Activated naive CD8-positive, alpha-beta T cell treated with anti-CD3 and anti-CD28 coated beads, Interleukin-2, amount 50 U/mL, for 24 hours (primary cell): ENCODE data around the gene MEGF9.

Experiments used
- ATAC-seq: fragments of 150-1000 bp; cut with Tn5 transposase; one replicate; pipeline ENCODE4 v1.10.0; 2021
- DNase-seq: peaks from one replicate; pipeline ENCODE4 v3.0.0; 2021
- H3K27ac Mint-ChIP-seq: one replicate; pipeline ENCODE4 v1.8.0; 2021; ENCODE audit warnings: mild to moderate bottlenecking, mixed read lengths
- H3K27me3 Mint-ChIP-seq: one replicate; pipeline ENCODE4 v1.8.0; 2021; ENCODE audit warnings: mixed read lengths
- H3K36me3 Mint-ChIP-seq: one replicate; pipeline ENCODE4 v1.8.0; 2021; ENCODE audit warnings: low read depth, mixed read lengths
- H3K4me1 Mint-ChIP-seq: one replicate; pipeline ENCODE4 v1.8.0; 2021; ENCODE audit warnings: mixed read lengths
- H3K4me3 Mint-ChIP-seq: one replicate; pipeline ENCODE4 v1.8.0; 2021; ENCODE audit warnings: mild to moderate bottlenecking, moderate library complexity, mixed read lengths
- H3K9me3 Mint-ChIP-seq: one replicate; pipeline ENCODE4 v1.8.0; 2021; ENCODE audit warnings: mixed read lengths

The MEGF9 gene

DNA sequence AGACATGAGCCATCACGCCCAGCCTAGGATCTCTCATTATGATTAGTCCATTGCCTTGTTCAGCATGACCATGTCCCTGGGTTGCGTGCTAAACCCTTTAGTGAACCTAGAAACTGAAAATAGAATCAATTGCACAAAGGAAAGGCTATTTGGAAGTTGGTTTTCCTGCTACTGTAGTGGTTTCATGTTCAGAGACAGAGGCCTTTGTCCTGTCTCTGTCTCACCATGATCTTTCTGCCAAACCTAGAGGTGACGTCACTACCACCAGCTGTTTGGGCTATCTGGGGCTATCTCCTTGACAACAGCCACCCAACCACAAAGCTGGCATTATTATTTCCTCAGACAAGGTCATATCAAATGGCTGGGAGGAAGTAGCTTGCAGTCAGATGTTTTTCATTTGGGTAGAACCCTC is 130.3 kb downstream of the MEGF9 start:
- Mint-ChIP-seq H3K9me3 (peaks cover 4% of the 10 kb centered on the region), H3K27me3 (no peaks in the 10 kb centered on the region), H3K27ac (no peak overlapping the region), H3K4me1 (peaks cover 39% of the 10 kb centered on the region), H3K4me3 (no peak overlapping the region), H3K36me3 (peaks cover 1% of the 10 kb centered on the region)
- ATAC-seq (peak; percentile 21), DNase-seq (peak; percentile 39)

DNA sequence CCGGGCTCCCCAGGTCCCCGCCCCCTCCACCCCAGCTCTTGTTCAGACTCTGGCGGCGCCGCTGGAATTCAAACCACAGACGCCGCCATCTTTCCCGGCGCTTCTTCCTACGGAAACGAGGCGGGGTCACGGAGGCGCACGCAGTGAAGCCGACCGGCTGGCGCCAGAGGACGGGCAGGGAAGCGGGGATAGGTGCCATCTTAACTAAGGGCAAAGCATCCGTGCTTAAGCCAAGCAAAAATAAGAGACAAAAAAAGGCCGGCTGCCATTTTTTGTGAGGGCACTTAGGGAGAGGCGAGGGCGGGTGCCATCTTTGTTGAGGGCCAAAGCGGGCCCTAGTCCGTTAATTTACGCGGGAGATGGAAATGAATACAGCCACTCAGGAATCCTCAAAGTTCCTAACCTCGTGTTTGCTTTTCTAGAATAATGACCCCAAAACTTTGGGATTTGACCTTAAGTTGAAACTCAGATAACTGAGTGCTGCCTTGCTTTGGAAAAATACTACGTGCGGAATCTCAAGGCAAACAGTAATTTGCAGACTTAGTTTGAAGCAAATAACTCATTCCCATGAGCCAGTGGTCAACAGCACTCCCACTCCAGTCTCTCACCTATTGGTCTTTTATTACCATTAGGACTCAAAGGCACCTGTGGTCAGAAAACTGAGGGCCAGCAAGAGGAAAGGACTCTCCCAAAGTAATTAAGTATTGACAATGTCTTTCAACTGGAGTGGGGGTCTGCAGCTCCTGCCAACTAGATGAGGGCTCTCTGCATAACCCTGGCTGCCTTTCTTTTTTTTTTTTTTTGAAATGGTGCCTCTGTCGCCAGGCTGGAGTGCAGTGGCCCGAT is 134.0 kb downstream of the MEGF9 start, which contains the start of gene CDK5RAP2:
CDK5RAP2 (minus strand) TSS at position 117 of the 846 bp plus-strand sequence. CDS start 189 bp downstream, outside the sequence.
- peaks cover 4% of the 10 kb centered on the region for H3K9me3 Mint-ChIP-seq
- H3K4me1 Mint-ChIP-seq: peaks cover 59% of the 10 kb centered on the region
- H3K27ac Mint-ChIP-seq: peak within 1 kb of the TSS; percentile 92
- H3K27me3 Mint-ChIP-seq: no peaks in the 10 kb centered on the region
- H3K36me3 Mint-ChIP-seq: peaks cover 14% of the 10 kb centered on the region
- DNase-seq: peak; percentile 90
- ATAC-seq: peak; percentile 97
- H3K4me3 Mint-ChIP-seq: peak within 1 kb of the TSS; percentile 98

DNA sequence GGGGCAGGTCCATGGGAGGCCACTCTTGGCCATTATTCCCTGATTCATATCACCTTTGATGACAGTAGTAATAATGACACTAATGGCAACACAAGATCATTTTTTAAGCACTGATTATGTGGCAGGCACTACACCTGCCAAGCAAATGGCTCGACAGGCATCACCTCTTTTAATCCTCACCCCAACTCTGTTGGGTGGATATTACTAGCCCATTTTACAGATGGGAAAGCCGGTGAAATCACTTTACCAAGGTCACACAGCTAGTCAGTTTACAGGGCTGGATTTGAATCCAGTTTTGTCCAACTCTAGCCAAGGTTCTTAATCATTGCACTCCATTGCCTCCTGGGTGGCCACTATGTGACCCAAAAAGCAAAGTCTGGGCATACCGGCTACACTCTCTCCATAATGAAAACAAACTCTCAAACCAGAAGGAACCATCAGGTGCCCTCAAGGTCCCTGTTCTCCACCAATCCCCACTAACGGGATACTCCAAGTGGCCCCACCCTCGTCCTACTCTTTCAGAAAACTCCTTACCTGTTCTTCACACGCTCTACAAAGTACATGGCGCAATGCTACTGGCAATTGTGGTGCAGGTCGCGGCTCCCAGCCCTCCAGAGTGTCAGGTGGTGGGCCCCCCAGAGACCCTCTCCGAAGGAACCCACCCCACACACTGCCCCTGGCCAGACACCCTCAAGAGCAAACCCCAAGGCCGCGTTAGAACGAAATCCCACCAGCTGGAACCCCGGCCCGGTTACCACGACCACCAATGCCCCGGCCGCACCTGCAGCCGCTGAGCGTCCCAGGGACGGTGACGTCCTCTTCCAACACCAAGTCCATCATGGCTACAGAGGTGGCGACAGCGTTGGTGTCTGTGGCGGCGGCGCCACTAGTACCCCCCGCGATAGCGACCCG is 134.9 kb downstream of the MEGF9 start:
- peak; percentile 50 for ATAC-seq
- H3K4me3 Mint-ChIP-seq: peak overlapping the region; percentile 98
- H3K4me1 Mint-ChIP-seq: peaks cover 57% of the 10 kb centered on the region

DNA sequence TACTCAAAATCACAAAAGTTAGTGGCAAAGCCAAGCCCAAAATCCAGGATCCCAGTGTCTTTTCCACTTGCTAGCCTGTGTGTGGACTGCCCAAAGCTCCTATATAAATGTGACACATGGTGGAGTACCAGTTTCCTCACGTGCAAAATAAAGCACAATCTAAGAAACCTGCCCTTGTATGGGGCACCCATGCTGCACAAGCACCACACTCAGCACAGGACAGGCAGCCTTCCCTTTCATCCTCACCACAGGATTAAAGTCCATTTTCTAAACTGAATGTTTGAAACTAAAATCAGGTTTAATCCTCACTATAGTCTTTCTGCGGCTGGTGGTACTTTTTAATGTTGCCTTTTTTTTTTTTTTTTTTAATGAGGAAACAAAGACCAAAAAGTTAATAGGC is 139.8 kb downstream of the MEGF9 start:
- Mint-ChIP-seq H3K36me3 (peaks cover 23% of the 10 kb centered on the region), H3K9me3 (no peaks in the 10 kb centered on the region), H3K27me3 (no peaks in the 10 kb centered on the region), H3K27ac (no peak overlapping the region), H3K4me3 (no peak overlapping the region), H3K4me1 (peaks cover 30% of the 10 kb centered on the region)
- no peak for DNase-seq
- ATAC-seq: no peak

More for the DNA sequence above, 134.9 kb downstream of the MEGF9 start:
- Mint-ChIP-seq H3K27ac (peak overlapping the region; percentile 92), H3K9me3 (peaks cover 4% of the 10 kb centered on the region), H3K36me3 (peaks cover 15% of the 10 kb centered on the region), H3K27me3 (no peaks in the 10 kb centered on the region)
- no peak for DNase-seq

DNA sequence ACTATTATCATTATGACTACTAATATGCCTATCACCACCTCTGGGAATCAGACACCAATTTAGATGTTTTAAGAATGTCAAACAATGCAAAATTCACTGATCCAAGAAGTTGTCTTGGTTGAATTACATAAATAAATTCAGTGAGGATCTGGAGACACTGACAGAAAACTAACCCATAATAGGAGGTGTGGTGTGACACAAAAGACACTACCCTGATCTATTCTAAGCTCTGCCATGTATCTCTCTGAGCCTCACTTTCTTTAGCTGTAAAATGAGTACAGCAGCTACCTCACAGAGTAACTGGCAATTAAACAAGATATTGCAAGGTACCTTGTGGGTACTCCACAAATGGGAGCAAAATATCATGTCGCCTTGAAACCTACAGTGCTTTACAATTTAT is 141.8 kb downstream of the MEGF9 start:
- peaks cover 39% of the 10 kb centered on the region for H3K36me3 Mint-ChIP-seq
- no peaks in the 10 kb centered on the region for H3K27me3 Mint-ChIP-seq
- H3K9me3 Mint-ChIP-seq: no peaks in the 10 kb centered on the region
- no peak for DNase-seq
- ATAC-seq: no peak
- no peak overlapping the region for H3K4me3 Mint-ChIP-seq
- no peak overlapping the region for H3K27ac Mint-ChIP-seq
- peaks cover 13% of the 10 kb centered on the region for H3K4me1 Mint-ChIP-seq

DNA sequence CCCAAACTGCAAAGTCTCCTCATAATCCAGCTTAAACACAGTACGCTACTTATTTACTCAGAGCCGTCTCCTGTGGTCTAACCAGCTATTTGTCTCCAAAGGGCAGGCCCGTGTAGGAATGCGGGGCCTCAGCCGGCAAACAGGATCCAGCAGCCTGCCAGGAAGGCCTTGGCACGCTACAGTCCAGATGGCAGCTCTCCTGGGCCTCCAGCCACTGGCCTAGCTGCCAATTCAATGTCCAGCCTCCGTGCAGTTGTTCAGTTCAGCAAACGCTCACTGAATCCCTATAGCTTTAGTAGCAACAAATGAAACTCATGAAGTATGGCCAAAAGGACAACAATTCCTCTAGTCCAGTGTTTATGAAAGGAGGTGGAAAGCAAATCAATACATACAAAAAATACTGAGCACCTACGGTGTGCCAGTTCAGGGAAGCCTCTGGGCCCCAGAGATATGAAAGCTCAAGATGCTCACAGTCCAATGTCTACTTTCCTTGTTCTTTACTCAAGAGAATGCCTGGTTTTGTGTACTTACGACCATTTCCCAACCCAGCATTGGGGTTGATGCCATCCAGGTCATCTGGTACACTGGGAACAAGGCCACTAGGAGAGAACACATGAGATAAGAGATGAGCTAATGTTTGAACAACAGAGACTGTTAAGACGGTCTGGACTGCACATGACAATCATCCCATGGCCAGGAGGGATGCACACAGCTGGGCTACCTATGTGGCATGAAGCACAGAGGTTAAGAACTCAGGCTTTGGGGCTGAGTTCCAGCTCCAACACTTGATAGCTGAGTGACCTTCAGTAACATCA is 142.6 kb downstream of the MEGF9 start:
- Mint-ChIP-seq H3K36me3 (peaks cover 37% of the 10 kb centered on the region), H3K4me3 (no peak overlapping the region), H3K27ac (no peak overlapping the region), H3K4me1 (peaks cover 12% of the 10 kb centered on the region), H3K9me3 (no peaks in the 10 kb centered on the region), H3K27me3 (no peaks in the 10 kb centered on the region)
- DNase-seq: no peak
- ATAC-seq: no peak

DNA sequence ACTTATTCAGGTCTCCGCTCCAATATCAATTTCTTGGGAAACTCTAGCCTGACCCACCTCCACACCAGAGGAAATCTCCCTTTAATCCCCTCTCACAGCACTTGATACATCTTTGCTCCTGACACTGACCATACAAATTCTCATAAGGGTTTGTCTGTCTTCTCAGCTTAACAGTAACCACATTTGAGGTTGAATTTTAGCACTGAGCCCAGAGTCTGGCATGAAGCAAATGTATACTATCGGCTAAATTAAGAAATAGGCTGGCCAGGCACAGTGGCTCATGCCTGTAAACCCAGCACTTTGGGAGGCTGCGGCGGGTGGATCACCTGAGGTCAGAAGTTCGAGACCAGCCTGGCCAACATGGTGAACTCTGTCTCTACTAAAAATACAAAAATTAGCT is 144.0 kb downstream of the MEGF9 start:
- DNase-seq (no peak), ATAC-seq (no peak)
- Mint-ChIP-seq H3K4me1 (peaks cover 11% of the 10 kb centered on the region), H3K9me3 (no peaks in the 10 kb centered on the region), H3K36me3 (peaks cover 29% of the 10 kb centered on the region), H3K4me3 (no peak overlapping the region), H3K27ac (no peak overlapping the region), H3K27me3 (no peaks in the 10 kb centered on the region)

DNA sequence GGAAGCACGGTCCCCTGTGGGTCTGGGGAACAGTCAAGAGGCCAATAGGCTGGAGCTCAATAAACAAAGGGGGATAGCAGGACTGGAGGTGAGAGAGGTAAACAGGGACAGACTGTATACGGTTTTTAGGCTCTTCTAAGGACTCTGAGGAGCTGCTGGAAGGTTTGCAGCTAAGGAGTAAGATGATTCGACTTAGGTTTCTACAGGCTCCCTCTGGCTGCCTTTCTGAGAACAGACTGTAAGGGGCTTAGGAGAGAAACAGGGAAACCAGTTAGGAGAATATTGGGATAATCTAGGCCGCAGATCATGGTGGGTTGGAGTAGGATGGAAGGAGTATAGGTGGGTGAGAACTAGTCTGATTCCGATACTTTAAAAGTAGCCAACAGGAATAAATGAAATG is 144.7 kb downstream of the MEGF9 start:
- H3K4me1 Mint-ChIP-seq: peaks cover 10% of the 10 kb centered on the region
- H3K27ac Mint-ChIP-seq: no peak overlapping the region
- no peak overlapping the region for H3K4me3 Mint-ChIP-seq
- ATAC-seq: no peak
- DNase-seq: no peak
- peaks cover 30% of the 10 kb centered on the region for H3K36me3 Mint-ChIP-seq
- H3K27me3 Mint-ChIP-seq: no peaks in the 10 kb centered on the region
- no peaks in the 10 kb centered on the region for H3K9me3 Mint-ChIP-seq

DNA sequence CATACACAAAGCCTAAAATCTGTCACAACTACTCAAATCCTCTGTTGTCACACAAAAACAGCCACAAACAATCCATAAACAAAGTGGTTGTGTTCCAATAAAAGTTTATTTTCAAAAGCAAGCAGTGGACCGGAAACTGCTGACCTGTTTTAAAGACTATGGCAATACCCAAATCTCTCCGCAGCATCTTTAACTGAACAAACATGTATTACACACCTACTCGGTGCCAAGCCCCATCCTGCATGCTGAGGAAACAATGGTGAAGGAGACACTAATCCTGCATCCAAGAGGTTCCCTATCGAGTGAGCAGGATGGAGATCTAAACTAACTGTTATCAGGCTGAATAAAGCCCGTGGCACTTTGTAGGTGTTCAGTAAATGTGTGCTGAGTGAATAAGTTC is 145.5 kb downstream of the MEGF9 start:
- DNase-seq: no peak
- Mint-ChIP-seq H3K27me3 (no peaks in the 10 kb centered on the region), H3K36me3 (peaks cover 32% of the 10 kb centered on the region), H3K27ac (no peak overlapping the region), H3K4me3 (no peak overlapping the region), H3K4me1 (peaks cover 6% of the 10 kb centered on the region), H3K9me3 (no peaks in the 10 kb centered on the region)
- no peak for ATAC-seq

DNA sequence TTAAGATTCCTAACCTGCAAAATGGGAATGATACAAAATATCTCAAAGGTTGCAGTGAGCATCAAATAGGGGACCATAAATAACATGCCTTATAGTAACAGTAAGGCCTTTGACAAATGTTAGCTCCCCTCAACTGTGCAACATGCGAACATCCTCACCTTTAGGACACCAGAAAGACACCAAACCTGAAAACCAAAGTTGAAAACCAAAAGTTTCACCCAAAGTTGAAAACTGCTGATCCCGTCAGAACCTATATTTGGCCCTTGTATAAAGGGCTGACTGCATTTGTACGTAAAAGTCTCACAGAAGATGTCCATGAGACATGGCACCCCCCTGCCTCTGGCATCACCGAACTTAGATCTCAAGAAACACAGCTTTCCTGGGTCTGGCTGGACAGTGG is 146.4 kb downstream of the MEGF9 start:
- Mint-ChIP-seq H3K4me1 (peaks cover 6% of the 10 kb centered on the region), H3K4me3 (no peak overlapping the region), H3K36me3 (peaks cover 37% of the 10 kb centered on the region), H3K27me3 (no peaks in the 10 kb centered on the region), H3K9me3 (no peaks in the 10 kb centered on the region), H3K27ac (no peak overlapping the region)
- DNase-seq (no peak), ATAC-seq (no peak)

DNA sequence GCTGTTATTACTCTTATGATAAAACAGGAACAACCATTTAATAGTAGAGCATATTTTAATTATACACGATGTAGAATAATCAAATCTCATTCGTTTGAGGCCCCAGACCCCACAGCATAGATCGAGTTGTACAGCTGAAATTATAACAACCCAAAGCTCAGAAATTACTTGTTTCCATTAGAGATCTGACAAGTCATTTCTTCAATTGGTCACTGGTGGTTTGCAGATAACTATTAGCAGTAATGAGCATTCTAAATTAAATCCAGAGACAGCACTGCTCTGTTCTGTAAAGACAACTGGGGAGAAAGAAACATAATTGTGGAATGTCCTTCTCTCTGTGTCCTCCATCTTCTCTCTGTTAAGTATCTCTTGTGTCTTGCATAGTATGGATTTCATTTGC is 147.2 kb downstream of the MEGF9 start:
- no peak for ATAC-seq
- peaks cover 45% of the 10 kb centered on the region for H3K36me3 Mint-ChIP-seq

DNA sequence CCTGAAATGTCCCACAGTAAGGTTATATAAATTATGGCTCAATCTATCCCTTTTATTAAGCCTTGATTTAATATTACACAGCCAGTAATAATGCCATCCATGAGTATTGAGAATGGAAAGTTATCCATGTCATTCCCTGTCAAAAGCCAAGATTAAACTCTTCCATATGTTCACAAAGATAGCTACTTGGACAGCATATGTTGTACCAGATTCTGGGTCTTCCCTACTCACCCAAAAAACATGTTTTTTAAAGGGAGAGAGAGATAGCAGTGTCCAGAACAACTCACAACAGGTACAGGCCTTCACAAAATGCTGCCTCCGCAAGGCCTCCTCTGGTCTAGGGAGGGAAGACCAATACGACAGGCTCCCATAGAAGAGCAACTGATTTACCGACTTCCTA is 149.7 kb downstream of the MEGF9 start:
- Mint-ChIP-seq H3K9me3 (no peaks in the 10 kb centered on the region), H3K27me3 (no peaks in the 10 kb centered on the region), H3K27ac (no peak overlapping the region), H3K4me1 (peaks cover 6% of the 10 kb centered on the region), H3K36me3 (peaks cover 48% of the 10 kb centered on the region), H3K4me3 (no peak overlapping the region)
- DNase-seq (no peak), ATAC-seq (no peak)

More for the DNA sequence above, 147.2 kb downstream of the MEGF9 start:
- Mint-ChIP-seq H3K27ac (no peak overlapping the region), H3K4me1 (peaks cover 6% of the 10 kb centered on the region), H3K27me3 (no peaks in the 10 kb centered on the region), H3K4me3 (no peak overlapping the region), H3K9me3 (no peaks in the 10 kb centered on the region)
- DNase-seq: no peak

DNA sequence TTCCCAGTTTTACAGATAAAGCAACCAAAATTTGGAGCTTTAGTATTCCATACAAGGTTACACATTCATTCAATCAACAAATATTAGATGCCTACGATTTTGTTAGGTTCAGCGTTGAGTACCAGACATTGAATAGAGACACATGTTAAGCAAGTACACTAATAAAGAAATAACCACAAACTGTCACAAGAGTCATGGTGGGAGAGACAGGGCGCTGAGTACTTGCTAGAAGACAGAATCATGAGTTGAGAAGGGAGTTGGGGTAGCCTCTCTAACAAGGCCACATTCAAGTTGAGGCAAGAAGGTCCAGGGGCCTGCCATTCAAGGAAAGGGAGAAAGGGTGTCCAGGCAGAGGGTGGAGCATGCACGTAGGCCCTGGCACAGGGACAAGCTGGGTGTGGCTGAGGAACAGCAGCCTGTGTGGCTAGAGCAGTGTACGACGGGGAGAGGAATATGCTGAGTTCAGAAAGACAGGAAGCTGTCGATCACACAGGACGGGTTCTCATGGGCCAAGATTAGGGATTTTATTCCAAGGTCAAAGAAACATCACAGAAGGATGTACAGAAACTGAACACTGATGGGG is 151.3 kb downstream of the MEGF9 start:
- Mint-ChIP-seq H3K27me3 (no peaks in the 10 kb centered on the region), H3K36me3 (peaks cover 39% of the 10 kb centered on the region), H3K27ac (no peak overlapping the region), H3K4me1 (peaks cover 11% of the 10 kb centered on the region), H3K4me3 (no peak overlapping the region), H3K9me3 (no peaks in the 10 kb centered on the region)
- no peak for DNase-seq
- ATAC-seq: no peak

DNA sequence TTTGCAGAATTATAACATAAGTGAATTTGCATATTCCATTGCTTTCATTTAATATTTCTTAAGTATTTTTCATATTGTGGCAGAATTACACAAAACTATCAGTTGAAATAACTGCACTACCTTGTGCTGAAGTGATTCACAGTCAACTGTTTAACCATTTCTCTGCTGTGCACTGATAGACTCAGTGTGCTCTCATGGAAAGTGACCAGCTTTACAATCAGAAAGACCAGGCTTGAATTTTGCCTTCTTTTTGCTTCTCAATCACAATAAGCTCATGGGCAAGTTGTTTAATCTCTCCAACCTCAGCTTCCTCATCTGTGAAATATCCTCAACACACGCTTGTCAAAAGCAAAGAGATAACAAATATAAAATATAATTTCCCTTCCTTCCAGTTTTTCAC is 152.6 kb downstream of the MEGF9 start:
- H3K27me3 Mint-ChIP-seq: no peaks in the 10 kb centered on the region
- no peak overlapping the region for H3K27ac Mint-ChIP-seq
- no peak overlapping the region for H3K4me3 Mint-ChIP-seq
- no peak for DNase-seq
- H3K36me3 Mint-ChIP-seq: peaks cover 39% of the 10 kb centered on the region
- H3K9me3 Mint-ChIP-seq: no peaks in the 10 kb centered on the region
- H3K4me1 Mint-ChIP-seq: peaks cover 11% of the 10 kb centered on the region
- no peak for ATAC-seq
